HepG2 (cell line): ENCODE measurements around the gene GPRIN1.

Experiments used
- AFF4 ChIP-seq: sonication (generic); formaldehyde crosslinking; IDR thresholded peaks from 2 replicates; pipeline ENCODE4 v1.4.0; 2020; ENCODE audit warnings: missing genetic modification reagents
- TF ChIP-seq, protein P1 (sequence below), 2 experiments: sonication (generic) in 1 of 2; formaldehyde crosslinking in 1 of 2; IDR thresholded peaks; 2 replicates each; pipeline versions ENCODE4 v1.4.0 to v1.6.1; 2018 to 2020; ENCODE audit warnings: missing genetic modification reagents in 2 of 2, borderline replicate concordance in 1 of 2, low read depth in 1 of 2, mild to moderate bottlenecking in 1 of 2, missing biosample characterization in 1 of 2

DNA sequence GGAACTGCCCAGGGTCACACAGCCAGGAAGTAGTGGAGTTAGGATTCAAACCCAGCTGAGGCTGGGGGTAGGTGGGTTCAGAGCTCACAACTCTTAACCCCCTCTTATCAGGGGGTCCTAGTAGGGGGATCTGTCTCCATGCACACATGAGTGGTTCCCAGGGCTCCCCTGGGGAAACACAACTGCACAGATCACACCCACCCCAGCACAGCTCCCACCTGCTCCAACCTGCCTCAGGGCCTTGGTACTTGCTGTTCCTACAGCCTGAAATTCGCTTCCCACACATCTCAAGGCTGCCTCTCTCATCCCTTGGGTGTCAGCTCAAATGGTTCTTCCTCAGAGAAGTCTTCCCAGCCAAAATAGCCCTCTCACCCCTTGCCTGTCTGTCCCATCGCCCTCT, 15.6 kb upstream of the GPRIN1 start:
- TF ChIP-seq AFF4 = no peak
- TF ChIP-seq, protein P1, sequence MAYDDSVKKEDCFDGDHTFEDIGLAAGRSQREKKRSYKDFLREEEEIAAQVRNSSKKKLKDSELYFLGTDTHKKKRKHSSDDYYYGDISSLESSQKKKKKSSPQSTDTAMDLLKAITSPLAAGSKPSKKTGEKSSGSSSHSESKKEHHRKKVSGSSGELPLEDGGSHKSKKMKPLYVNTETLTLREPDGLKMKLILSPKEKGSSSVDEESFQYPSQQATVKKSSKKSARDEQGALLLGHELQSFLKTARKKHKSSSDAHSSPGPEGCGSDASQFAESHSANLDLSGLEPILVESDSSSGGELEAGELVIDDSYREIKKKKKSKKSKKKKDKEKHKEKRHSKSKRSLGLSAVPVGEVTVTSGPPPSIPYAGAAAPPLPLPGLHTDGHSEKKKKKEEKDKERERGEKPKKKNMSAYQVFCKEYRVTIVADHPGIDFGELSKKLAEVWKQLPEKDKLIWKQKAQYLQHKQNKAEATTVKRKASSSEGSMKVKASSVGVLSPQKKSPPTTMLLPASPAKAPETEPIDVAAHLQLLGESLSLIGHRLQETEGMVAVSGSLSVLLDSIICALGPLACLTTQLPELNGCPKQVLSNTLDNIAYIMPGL (CRISPR knock-in tag; IDR thresholded peaks at IDR 0.05; ENCODE audit: borderline replicate concordance in 1 of 2, low read depth in 1 of 2) = no peak
